Pancreas (tissue), 8 donors: ENCODE measurements around the gene VN1R5. TPM values are rescaled to one million over a fixed set of nuclear protein-coding genes. Genes with fewer than 3 reads are reported as not detected.

Source experiments
- polyA plus RNA-seq, 2 donors: library from polyadenylated mRNA; stranded (reverse); fragments of 200-250 nt; gene quantifications; one replicate each; pipeline ENCODE4 v1.2.3, GENCODE V29; 2013
- total RNA-seq, 6 donors: library from RNA; stranded (reverse); fragmentation: NEBNext Ultra II Directional in 4 of 6; extraction: Animal tissue kit (Norgen Biotek cat#: 25700) in 4 of 6; gene quantifications; one replicate each; pipeline versions ENCODE4 v1.2.1 to v1.2.4, GENCODE V29; 2021 to 2023
- donor health status: healthy with polysubstance abuse.
- donor health status: DM: no; HTN: no; CAD: no; lungs with moderate emphysema.
- donor health status: DM: no; HTN: no; CAD: no.
- donor health status: Bipolar disorder and iron deficiency.
- donor health status: DM: yes; HTN: yes; CAD: no.
- donor health status: DM: no; HTN: no; CAD: no.
- donor health status: DM: no; HTN: no; CAD: no.
- donor health status: DM: yes; HTN: yes; CAD: no.

The VN1R5 gene
- total and polyA plus RNA-seq, 8 donors = not detected

Other genes starting within 250 kb of the VN1R5 start
- under 1 TPM in 3 of 6 donors, not detected in 3; 0.06 to 0.62 (median 0.06) TPM for gene ZNF695, start 248.0 kb upstream of the VN1R5 start, total RNA-seq
- not detected for gene ZNF695, start 248.0 kb upstream of the VN1R5 start, polyA plus RNA-seq
- 1 to 10 TPM in 5 of 6 donors, under 1 TPM in 1; 0.74 to 2.3 (median 1.2) TPM for gene ZNF670, start 177.3 kb upstream of the VN1R5 start, total RNA-seq
- gene ZNF670, start 177.3 kb upstream of the VN1R5 start, polyA plus RNA-seq = 1 to 10 TPM in 1 of 2 donors, under 1 TPM in 1; 0.87 to 1.2 TPM
- 1 to 10 TPM; 2.4 to 5.1 (median 3.4) TPM for gene ZNF669, start 151.7 kb upstream of the VN1R5 start, total RNA-seq
- 1 to 10 TPM; 1.7 to 3.1 TPM for gene ZNF669, start 151.7 kb upstream of the VN1R5 start, polyA plus RNA-seq
- 10 to 100 TPM in 5 of 6 donors, 1 to 10 TPM in 1; 9.4 to 33.3 (median 18.3) TPM for gene ZNF124, start 84.1 kb upstream of the VN1R5 start, total RNA-seq
- gene ZNF124, start 84.1 kb upstream of the VN1R5 start, polyA plus RNA-seq = 1 to 10 TPM; 1.1 to 2.7 TPM
- 10 to 100 TPM; 16.7 to 24.4 (median 19.2) TPM for gene ZNF496, start 75.8 kb downstream of the VN1R5 start, total RNA-seq
- 10 to 100 TPM; 11.4 to 18.7 TPM for gene ZNF496, start 75.8 kb downstream of the VN1R5 start, polyA plus RNA-seq
- 1 to 10 TPM in 2 of 6 donors, under 1 TPM in 4; 0.09 to 3.8 (median 0.68) TPM for gene NLRP3, start 160.1 kb downstream of the VN1R5 start, total RNA-seq
- under 1 TPM; 0.19 to 0.38 TPM for gene NLRP3, start 160.1 kb downstream of the VN1R5 start, polyA plus RNA-seq
- not detected for gene OR2B11, start 202.0 kb downstream of the VN1R5 start, total RNA-seq
- gene OR2B11, start 202.0 kb downstream of the VN1R5 start, polyA plus RNA-seq = not detected